Fibroblast of pulmonary artery (primary cell): Measurements from ENCODE around the gene ANKRD13C.
"Not testable (repeated sequence)": the region's sequence is repeated elsewhere in the genome, so short reads cannot be mapped to it uniquely, and the experiment has no call there.

ENCODE experiments used
- DNase-seq: peaks from one replicate; pipeline ENCODE4 v3.0.0-alpha.2; 2010; ENCODE audit warnings: low read depth
- H3K4me3 ChIP-seq: replicated peaks from 2 replicates; pipeline ENCODE4 v1.5.1; 2011; ENCODE audit warnings: low read depth, mild to moderate bottlenecking, control low read depth, low read length, moderate library complexity
- CTCF ChIP-seq: IDR thresholded peaks from 2 replicates; pipeline ENCODE4 v1.5.1; 2011; ENCODE audit warnings: mild to moderate bottlenecking, control low read depth, low read length, inconsistent platforms; ENCODE audit errors: missing control alignments

Gene ANKRD13C

GRCh38 chr1:70372426-70372825, 17.9 kb upstream of the ANKRD13C start:
- no peak for DNase-seq
- TF ChIP-seq CTCF = no peak
- no peak overlapping the region for H3K4me3 ChIP-seq

GRCh38 chr1:70371586-70371985, 17.1 kb upstream of the ANKRD13C start:
- peak; percentile 21 for DNase-seq
- not testable (repeated sequence) for H3K4me3 ChIP-seq

GRCh38 chr1:70367397-70367796, 12.9 kb upstream of the ANKRD13C start:
- not testable (repeated sequence) for DNase-seq, H3K4me3 ChIP-seq

- DNase-seq, H3K4me3 ChIP-seq: not testable (repeated sequence)
These were observed 12.5 kb upstream of the ANKRD13C start for GRCh38 chr1:70366997-70367396.

GRCh38 chr1:70366425-70366952, 12.0 kb upstream of the ANKRD13C start:
- not testable (repeated sequence) for DNase-seq, H3K4me3 ChIP-seq

GRCh38 chr1:70364439-70364838, 9.9 kb upstream of the ANKRD13C start:
- DNase-seq = no peak
- no peak overlapping the region for H3K4me3 ChIP-seq
- TF ChIP-seq CTCF = no peak

- no peak for TF ChIP-seq CTCF
- H3K4me3 ChIP-seq = no peak overlapping the region
- peak; percentile 68 for DNase-seq
These were observed 7.3 kb upstream of the ANKRD13C start for GRCh38 chr1:70361727-70362398.

- H3K4me3 ChIP-seq = no peak overlapping the region
- no peak for DNase-seq
These were observed 5.8 kb upstream of the ANKRD13C start for GRCh38 chr1:70360321-70360720.

More at GRCh38 chr1:70360321-70360720, 5.8 kb upstream of the ANKRD13C start:
- no peak for TF ChIP-seq CTCF
